ENCODE measurements around the gene PCBP3.
"Not testable (repeated sequence)": the region's sequence is repeated elsewhere in the genome, so short reads cannot be mapped to it uniquely, and the experiment has no call there.

Gene PCBP3

DNA sequence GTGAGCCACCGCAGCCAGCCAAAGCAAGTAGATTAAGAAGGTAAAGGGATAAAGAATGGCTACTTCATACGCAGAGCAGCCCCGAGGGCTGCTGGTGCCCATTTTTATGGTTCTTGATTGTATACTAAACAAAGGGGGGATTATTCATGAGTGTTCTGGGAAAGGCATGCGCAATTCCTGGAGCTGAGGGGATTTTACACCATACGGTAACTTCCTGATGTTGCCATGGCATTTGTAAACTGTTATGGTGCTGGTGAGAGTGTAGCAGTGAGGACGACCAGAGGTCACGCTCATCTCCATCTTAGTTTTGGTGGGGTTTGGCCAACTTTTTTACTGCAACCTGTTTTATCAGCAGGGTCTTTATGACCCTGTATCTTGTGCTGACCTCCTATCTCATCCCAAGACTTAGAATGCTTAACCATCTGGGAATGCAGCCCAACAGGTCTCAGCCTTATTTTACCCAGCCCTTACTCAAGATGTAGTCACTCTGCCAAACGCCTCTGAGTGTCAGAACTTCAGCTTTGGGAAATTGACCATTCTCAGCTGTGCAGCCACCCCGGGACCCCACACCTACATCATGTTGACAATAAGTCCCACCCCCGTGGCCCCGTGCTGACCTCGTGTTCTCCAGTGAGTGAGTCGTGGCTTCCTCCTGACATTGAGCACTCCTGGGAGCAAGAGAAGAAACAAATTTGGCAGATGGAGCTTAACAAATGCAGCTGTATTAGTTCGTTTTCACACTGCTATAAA lies 188.6 kb downstream of the PCBP3 start:
- DNase-seq: no peak

DNA sequence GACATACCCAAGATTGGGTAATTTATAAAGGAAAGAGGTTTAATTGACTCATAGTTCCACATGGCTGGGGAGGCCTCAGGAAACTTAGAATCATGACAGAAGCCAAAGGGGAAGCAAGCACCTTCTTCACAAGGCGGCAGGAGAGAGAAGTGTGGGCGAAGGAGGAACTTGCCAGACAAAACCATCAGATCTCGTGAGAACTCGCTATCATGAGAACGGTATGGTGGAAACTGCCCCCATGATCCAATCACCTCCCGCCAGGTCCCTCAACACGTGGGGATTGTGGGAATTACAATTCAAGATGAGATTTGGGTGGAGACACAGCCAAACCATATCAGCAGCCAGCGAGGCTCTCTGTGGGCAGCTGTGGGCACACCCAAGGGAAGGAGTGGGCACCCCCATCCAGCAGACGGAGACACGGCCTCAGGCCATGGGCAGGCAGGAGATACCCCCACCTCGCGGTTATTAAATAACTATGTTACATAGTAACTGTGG lies 189.3 kb downstream of the PCBP3 start:
- DNase-seq: not testable (repeated sequence)

DNA sequence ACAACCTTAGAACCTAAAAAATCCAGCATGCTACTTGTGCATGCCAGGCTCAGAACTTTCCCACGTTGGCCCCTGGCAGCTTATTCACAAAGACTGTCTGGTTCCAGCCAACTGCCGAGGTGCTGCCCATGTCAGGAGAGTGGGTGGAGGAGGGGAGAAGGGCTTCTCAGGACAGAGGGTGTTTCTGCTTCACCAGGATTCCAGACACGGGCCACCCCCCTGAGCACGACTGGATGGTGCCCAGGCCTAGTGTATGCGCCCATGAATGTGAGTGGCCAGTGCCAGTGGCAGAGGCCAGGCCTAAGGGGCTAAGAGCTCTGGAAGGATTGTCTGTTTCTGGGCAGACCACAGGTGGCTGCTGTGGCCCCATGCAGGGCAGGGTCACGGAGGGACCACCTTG lies 189.9 kb downstream of the PCBP3 start:
- no peak for DNase-seq

DNA sequence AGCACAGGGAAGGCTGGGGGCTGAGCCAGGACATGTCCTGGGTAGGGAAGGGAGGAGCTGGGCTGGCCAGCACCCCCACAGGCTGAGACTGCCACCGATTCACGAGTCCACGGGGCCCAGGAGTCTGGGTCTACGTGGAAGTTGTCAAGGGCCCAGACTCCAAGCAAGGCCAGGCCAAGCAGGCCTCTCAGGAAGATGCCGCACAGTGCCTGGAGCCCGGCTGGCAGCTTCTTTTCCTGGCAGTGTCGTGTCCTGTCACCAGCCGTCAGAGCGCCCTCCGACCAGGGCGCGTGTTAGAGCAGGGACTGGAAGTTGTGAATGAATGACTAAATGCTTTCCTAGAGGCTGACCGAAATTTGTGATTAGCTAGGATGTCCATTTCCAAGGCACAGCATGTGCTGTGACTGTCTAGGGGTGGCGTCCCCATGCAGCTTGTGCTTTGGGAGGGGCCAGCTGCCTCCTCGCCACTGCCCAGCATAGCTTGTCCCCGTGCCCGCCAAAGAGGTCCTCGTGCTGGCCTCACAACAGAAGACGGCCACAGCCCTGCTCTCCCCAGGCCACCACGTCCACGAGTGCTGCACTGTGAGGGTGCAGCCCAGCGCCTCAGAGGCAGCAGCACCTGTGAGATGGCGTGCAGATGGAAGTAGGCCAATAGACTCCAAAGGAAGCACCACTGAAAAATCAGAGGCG lies 190.6 kb downstream of the PCBP3 start:
- no peak for DNase-seq

DNA sequence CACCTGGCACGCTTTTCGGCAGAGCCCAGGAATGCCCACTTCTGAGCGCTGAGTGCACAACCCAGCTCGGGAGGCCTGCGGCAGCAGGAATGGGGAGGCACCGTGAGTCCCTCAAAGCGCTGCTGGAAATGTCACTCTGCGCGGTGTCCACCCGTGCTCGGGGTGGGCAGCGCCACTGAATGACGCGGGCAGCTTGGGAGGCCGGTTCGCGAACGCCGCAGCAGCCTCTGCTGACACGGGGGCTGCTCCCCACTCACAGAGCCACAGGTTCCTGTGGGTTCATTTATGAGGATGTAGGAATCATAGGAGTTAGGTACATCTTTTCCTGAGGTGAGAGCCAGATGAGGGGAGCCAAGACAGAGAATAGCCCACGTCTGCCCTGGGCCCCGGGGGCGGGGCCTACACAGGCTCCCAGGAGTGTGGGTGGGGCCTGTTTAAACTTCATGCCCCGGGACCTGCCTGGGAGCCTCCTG lies 191.3 kb downstream of the PCBP3 start:
- no peak for DNase-seq

DNA sequence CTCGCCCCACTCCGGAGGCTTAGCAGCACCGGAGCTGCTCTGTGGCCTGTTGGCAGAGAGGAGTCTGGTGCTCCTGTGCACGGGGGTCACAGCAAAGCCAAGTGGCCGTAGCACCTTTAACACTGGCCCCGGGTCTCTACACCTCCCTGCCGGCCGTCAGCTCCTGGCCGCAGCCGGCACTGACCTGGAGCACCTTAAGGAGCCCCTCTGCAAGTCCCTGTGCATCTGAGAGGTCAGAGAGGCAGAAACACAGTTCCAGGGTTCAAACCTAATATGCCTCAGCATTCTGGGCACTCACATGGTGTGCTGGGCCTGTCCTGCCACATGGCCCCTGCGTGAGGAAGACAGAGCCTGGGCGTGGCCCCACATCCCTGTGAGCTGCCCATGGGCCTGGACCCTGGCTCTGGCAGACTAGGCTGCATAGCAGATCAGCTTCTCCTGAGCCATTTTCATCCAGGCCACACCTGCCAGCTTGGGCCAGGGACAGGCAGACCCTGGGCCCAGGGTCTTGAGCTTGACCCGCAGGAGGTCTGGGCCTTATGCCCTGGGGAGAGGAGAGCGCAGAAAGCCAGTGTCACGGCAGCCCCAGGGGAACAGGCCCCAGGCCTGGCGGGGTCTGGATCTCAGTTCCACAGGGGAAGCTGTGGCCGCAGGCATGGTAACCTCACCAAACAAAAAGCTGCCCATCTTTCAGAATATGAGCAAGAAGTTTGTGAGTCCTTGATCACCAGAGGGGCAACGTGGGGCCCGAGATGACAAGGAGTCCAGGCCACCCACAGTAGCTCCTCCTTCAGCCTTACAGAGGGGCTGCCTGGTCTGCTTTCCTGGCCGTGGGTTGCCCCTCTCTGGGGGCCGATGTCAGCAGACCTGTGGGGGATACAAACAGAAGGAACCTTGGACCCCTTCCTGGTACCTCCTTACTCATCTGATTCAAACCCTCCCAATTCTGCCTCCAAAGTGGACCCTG lies 192.1 kb downstream of the PCBP3 start:
- DNase-seq: no peak

DNA sequence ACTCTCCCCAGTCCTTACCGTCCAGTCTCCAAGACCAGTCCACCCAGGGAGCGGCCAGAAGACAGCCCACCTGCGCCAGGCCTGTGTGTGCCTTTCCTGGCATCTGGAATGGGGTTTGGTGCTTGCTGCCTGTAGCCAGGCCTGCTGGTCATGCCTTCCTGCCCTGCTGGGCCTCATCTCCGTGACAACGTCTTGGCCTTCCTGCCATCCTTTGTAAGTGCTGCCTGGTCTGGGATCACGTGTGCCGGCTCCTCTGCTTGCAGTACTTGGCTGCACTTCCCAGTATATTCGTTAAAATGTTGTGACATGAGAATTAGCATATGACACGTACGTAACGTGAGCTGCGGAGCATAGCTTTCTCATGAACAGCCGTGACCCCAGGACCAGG lies 192.7 kb downstream of the PCBP3 start:
- no peak for DNase-seq

DNA sequence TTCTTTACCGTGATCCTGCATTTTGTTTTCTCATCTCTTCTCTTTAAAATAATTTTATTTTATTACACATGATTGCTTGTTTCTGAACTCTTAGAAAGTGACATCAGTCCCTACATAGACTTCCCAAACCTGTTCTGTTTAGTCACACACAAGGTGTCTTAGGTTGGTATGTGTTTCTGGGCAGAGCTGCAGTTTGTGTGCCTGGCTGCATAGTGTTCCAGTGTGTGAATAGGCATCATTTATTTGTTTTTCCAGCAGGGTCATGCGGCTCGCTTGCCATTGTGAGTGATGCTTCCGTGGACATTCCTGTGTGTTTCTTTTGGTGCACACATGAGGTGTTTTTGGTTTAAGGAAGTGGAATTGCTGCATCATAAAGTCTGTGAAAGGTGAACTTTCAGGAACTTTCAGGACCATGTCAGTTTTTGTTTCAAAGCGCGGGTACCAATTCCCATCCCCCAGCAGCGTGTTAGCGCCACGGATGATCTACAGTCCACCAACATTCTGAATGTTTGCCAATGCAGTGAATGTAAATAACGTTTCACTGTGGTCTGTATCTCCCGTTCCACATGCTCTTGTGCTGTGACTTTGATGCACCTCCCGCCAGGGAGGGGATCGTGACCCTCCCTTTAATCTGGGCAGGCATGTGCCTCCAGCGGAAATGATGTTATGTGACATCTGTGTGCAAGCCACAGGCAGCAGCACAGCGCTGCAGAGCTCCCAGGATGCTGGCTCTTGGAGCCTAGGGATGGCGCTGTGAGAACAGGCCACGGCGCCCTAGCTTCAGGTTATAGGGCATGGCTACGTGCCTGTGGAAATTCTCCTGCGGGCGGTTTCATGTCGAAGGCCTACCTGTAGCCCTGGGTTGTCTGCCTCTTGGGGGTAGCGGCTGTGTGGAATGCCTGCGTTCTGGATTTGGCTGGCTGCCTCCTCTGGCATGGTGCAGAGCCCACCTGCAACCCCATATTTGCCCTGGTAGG lies 193.5 kb downstream of the PCBP3 start:
- DNase-seq: no peak

DNA sequence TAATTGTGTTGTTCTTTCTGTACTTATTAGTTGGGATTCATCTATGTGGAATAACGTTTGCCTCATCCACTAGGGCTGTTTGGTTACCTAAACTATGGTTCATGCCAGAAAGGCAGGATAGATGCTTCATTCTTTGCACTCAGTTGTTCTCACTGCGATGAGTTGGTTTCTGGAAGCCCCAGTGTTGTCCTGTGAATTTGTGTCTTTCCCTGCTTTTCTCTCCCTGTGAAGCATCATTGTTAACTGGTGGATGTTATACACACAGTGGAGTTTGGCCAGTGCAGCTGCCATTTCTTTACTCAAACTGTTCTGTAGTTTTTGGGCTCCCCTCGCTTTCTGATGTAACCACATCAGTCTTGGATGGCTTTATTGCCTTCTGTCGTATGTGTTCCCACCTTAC lies 194.4 kb downstream of the PCBP3 start:
- no peak for DNase-seq

DNA sequence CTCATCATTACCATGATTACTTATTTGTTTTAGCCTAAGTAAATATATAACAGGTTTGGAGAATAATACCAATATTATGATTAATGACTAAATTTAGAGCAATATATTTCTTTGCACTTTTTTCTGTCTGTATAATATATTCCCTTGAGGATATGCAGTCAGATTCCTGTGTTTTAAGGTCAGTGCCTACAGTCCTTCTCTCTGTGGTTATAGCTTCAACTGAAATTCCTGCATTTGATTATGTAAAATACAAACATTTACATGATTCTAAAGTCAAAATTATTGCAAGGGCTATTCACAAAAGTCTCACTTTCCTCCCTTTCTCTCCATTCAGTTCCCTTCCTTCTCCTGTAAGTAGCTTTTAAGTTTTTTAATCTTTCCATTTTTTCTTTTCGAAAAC lies 195.1 kb downstream of the PCBP3 start:
- no peak for DNase-seq

DNA sequence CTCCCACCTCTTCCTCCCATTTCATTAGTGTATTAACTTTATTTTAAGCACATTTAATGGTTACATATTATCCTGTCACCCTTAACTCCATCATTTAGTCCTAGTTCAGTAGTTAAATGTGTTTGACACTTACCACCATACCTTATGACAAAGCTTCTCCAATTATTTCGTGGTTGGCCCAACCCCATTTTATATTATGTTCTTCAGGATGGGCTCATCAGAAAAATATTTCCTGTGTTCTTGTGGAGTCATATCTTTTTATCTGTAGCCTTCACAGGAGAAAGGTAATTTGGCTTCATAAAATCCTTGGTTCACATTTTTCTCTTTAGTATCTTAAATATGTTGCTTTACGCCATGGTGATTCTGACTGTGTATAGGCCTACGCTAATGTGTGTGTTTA lies 195.7 kb downstream of the PCBP3 start:
- DNase-seq: no peak

DNA sequence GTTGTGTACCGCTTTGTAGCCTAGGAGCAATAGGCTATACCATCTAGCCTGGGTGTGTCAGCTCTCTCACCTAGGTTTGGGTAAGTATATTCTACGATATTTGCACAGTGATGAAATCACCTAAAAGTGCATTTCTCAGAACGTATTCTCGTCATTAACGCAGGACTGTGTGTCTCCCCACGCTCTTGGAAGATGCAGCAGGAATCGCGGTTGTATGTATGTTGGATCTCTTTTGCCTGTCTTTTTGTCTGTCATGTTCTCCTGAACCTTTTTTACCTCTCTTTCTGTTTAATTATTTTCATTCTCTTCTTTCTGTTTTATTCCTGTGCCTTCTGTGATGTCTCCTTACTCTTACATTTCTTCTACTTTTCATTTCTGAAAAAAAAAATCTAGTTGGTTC lies 197.5 kb downstream of the PCBP3 start:
- no peak for DNase-seq

DNA sequence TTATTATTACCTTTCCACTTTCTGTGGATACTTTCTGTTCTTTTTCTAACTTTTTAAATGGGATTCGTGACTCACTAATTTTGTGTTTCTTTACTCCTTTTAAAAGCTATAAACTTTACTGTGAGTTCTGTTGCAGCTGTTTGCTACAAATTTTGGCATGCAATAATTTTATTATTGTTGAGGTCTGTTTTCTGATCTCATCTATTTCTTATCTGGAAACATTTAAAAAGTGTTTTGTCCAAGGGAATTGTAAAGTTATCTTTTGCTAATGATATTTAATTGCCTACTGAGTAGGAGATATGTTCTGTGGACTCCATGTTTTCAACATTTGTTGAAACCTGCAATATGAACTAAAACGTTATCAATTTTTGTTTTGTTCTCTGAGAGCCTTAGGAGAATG lies 199.9 kb downstream of the PCBP3 start:
- DNase-seq: no peak

DNA sequence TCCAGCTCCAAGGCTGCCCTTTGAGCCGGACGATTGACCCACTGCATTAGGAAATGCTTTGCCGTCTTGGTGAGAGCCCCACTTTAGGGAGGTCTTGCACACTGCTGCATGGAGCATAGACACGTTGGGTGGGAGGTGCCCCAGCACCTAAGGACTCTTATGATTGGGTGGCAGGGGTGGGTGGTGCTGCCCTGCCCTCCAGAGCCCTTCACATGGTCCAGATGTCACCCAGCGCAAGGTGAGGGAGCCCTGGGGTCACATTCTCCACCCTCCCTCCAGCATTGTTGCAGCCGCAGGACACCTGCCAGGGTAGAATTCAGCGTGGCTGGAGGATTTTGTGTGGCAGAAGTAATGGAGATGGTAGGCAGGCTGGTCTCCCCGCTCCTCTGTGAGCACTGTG lies 200.7 kb downstream of the PCBP3 start:
- DNase-seq: no peak

DNA sequence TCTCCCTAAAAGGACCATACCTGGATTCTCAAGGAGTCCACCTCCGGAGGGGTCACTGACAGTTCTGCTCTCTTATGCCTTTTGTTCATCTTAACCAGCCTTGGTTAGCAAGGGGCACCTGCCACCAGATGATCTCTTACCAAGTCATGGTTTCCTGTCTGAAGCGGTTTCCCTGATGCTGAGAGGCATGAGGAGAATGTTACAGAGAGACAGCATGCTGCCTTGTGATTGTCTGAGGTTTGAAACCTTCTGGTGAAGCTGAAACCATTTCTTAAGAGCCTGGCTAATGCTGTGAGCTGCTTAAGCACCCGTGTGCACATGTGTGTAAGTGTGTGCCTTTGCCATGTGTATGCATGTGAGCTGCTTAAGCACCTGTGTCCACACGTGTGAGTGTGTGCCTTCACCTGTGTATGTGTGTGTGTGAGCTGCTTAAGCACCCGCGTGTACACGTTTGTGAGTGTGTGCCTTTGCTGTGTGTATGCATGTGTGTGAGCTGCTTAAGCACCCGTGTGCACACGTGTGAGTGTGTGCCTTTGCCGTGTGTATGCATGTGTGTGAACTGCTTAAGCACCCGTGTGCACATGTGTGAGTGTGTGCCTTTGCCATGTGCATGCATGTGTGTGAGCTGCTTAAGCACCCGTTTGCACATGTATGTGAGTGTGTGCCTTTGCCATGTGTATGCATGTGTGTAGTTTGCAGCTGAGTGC lies 201.7 kb downstream of the PCBP3 start:
- DNase-seq: no peak

DNA sequence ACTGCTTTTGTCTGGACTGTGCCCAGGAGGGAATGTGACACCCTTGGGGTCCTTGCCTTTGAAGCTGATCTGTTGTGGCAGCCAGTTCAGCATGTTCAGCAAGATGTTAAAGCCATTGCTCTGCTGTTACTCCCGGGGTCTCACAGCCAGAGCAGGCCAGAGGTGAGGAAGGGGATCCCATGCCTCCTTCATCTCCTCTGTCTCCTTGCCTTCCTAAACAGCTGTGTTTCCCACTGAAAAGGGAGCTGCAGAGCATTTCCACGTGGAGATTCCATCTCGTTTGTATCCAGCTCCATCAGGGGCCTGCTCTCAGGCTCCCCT lies 202.2 kb downstream of the PCBP3 start:
- no peak for DNase-seq

DNA sequence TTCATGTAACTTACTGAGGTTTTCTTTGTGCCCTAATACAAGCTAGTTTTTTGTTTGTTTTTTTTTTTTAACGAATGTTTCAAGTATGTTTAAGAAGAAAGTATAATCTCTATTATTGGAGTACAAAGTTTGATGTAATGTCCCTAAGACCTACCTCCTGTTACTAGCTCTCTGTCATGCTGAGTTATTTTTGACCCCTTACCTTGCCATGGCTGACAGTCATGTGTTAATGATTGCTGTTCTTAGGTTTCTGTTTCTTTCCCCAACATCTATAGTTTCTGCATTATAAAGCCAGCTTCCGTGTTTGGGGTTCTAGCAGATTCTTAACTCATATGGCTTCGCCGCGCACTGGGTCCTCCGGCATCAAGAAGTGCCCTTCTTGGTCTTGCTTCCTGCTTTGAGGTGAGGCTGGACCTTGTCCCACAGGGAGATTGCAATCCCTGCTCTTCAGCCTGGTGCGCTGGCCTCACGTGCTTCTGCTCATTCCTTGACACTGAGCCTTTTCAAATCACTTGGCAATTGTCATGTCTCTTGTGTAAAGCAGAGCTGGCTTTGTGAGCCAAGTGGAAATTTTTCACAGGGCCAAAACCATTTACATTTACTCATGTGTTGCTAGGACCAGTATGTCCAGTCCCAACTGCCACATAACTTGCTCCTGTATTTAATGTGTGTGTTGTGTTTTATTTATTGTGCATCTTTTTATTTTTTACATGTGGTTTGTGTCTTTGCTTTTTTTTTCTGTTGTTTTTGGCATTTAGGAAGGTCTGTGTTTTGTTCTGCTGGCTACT lies 203.0 kb downstream of the PCBP3 start:
- DNase-seq: no peak

DNA sequence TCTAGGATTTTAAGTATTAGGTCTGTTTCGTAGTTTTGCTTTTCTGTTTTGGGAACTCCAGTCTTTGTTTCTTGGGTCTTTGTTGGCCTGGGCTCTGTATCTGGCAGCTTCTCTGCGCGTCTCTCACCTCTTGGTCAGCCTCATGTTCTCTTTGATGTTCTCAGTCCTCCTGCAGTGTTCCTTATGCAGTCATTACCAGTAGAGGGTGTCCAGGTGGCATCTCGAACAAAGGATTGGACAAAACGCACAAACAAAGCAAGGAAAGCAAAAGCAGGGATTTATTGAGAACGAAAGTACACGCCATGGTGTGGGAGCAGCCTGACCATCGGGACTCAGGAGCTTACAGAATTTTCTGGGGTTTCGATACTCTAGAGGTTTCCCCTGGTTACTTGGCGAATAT lies 204.3 kb downstream of the PCBP3 start:
- DNase-seq: no peak

DNA sequence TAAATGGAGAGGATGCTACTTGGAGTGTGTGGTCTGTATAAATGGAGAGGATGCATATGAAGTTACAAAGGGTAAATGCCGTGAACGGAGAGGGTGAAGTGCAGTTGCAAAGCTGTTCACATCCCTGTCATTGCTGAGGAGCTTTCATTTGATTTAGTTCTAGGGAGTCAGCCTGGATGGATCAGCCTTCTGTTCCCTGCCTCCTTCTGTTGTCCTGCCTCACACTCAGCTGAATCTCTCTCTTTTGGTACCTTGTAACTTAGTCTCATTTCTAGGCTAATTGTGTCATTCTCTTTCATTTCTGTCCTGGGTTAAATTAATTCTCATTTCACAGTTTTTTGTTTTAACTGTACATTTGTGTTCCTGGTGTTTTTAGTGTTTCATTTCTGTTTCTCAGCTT lies 204.8 kb downstream of the PCBP3 start:
- no peak for DNase-seq

DNA sequence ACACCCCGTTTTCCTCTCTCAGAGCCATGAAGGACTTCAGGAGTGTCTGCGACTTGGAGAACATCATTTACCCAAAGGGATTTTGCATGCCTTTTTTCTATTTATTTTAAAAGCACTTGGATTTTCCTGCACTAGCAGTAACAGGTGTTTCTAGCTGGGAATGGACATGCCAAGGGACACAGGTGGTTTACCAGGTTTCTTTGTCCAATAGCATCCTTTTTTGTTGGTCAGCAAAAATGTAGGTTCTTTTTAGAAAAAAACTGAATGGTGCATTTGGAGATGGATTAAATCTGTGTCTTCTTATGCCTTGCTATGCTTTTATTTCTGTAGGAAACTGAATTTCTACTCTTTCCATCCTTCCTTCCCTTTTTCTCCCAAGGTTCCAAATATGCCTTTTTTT lies 205.3 kb downstream of the PCBP3 start:
- DNase-seq: no peak

DNA sequence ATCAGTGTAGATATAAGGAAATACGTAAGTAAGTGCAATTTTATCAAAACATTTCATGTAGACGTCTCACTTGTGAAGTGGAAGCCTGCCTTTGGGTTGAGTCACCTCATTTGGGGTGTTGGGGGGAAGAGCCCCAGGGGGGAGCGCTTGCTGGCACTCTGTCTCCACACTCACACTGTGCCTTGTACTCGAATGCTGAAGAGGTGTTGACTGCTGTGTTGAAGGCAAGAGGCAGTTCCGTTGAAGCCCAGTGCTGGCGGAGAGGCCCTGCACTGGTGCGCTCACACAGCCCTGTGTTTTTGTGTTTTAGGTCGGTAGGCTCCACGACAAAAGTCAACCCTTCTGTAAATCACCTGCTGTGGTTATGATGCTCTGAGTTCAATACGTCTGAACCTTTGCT lies 206.1 kb downstream of the PCBP3 start:
- no peak for DNase-seq

Data from CD4-positive, alpha-beta T cell treated with Interferon alpha-2 for 1 hour (primary cell).